Measurements from ENCODE around the gene ARHGAP31.

The ARHGAP31 gene

GRCh38 chr3:119396870-119397269, 102.7 kb downstream of the ARHGAP31 start:
- no peak for DNase-seq

GRCh38 chr3:119400466-119400865, 106.3 kb downstream of the ARHGAP31 start:
- no peak for DNase-seq

- no peak for DNase-seq
These were observed 106.9 kb downstream of the ARHGAP31 start for GRCh38 chr3:119401069-119401468.

GRCh38 chr3:119401503-119402440, 107.6 kb downstream of the ARHGAP31 start:
- no peak for DNase-seq

GRCh38 chr3:119402791-119403190, 108.6 kb downstream of the ARHGAP31 start:
- DNase-seq: no peak

- no peak for DNase-seq
These were observed 109.0 kb downstream of the ARHGAP31 start for GRCh38 chr3:119403201-119403600.

- DNase-seq: no peak
These were observed 111.1 kb downstream of the ARHGAP31 start for GRCh38 chr3:119405315-119405714.

GRCh38 chr3:119408243-119408950, 114.2 kb downstream of the ARHGAP31 start:
- DNase-seq: no peak

- no peak for DNase-seq
These were observed 115.7 kb downstream of the ARHGAP31 start for GRCh38 chr3:119409844-119410243.

- no peak for DNase-seq
These were observed 119.6 kb downstream of the ARHGAP31 start for GRCh38 chr3:119413603-119414280.

- DNase-seq: no peak
These were observed 122.7 kb downstream of the ARHGAP31 start for GRCh38 chr3:119416873-119417272.

GRCh38 chr3:119417771-119418512, 123.8 kb downstream of the ARHGAP31 start:
- DNase-seq: no peak

GRCh38 chr3:119418641-119419040, 124.5 kb downstream of the ARHGAP31 start:
- no peak for DNase-seq

- DNase-seq: no peak
These were observed 126.0 kb downstream of the ARHGAP31 start for GRCh38 chr3:119420196-119420595.

- no peak for DNase-seq
These were observed 133.5 kb downstream of the ARHGAP31 start for GRCh38 chr3:119427669-119428068.

- no peak for DNase-seq
These were observed 134.4 kb downstream of the ARHGAP31 start for GRCh38 chr3:119428538-119428937.

- no peak for DNase-seq
These were observed 139.6 kb downstream of the ARHGAP31 start for GRCh38 chr3:119433613-119434325.

- no peak for DNase-seq
These were observed 140.5 kb downstream of the ARHGAP31 start for GRCh38 chr3:119434703-119435102.

- no peak for DNase-seq
These were observed 142.8 kb downstream of the ARHGAP31 start for GRCh38 chr3:119436977-119437376.

GRCh38 chr3:119437691-119438258, 143.6 kb downstream of the ARHGAP31 start:
- no peak for DNase-seq

- DNase-seq: no peak
These were observed 149.0 kb downstream of the ARHGAP31 start for GRCh38 chr3:119443179-119443578.

GRCh38 chr3:119444590-119444989, 150.4 kb downstream of the ARHGAP31 start:
- DNase-seq: no peak
